HG02938 (cell line): ENCODE data around the gene TMEM37.

Source experiments
- ATAC-seq: cut with Tn5 transposase; IDR thresholded peaks from one replicate; pipeline ENCODE4 v1.9.1; 2021; ENCODE audit warnings: mild to moderate bottlenecking, moderate library complexity; ENCODE audit not compliant: unreplicated experiment

The TMEM37 gene

DNA sequence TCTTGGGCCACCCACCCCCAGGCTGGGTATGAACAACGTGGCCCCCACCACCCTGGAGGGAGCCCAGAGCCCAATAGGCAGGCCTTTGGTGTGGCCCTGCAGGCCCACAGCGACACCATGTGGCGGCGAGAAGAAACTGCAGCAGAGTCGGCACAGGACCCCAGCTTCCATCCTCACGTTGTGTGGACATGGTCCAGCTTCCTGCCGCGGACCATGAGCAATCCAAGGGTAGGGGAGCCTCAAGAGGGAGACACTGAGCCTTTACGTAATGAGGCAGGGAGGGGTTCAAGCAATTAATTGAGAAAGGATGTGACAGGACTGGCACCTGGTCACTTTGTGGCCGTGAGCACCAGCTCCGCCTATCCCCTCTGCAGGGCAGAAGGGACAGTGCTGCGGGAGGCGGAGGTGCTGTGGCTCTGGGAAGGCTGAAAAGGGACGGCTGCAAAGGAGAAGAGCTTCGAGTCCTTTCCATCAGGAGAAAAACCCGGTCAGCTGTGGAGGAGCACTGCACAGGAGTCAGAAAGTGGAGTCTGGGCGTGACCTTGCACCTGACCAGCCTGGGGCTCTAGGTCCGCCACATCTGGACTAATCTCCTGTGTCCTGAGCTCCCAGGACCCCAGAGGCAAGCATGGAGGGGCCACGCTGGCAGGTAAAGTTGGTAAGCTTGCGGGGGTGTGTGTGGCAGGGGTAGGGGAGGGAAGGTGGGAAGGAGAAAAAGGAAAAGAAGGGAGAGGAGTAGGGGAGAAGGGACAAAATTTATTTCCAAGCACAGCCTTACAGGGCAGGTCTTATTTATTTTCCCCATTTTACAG is 44.9 kb downstream of the TMEM37 start:
- ATAC-seq, result peak; percentile 70

DNA sequence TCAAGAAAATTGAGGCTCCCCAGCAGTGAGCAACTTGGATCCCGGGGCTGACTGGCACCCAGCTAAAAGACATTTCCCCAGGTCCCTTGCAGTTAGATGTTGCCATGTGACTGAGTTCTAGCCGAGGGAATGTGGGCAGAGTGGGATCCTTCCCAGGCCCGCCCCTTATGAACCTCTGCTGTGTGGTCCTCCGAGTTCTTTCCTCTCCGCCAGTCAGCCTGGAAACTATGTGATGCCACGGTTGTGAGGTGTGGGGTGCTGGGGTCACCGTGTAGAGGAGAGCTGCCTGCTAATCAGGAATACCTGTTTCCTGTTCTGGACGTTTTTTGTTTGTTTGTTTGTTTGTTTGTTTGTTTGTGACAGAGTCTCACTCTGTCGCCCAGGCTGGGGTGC is 45.5 kb downstream of the TMEM37 start:
- no peak for ATAC-seq

DNA sequence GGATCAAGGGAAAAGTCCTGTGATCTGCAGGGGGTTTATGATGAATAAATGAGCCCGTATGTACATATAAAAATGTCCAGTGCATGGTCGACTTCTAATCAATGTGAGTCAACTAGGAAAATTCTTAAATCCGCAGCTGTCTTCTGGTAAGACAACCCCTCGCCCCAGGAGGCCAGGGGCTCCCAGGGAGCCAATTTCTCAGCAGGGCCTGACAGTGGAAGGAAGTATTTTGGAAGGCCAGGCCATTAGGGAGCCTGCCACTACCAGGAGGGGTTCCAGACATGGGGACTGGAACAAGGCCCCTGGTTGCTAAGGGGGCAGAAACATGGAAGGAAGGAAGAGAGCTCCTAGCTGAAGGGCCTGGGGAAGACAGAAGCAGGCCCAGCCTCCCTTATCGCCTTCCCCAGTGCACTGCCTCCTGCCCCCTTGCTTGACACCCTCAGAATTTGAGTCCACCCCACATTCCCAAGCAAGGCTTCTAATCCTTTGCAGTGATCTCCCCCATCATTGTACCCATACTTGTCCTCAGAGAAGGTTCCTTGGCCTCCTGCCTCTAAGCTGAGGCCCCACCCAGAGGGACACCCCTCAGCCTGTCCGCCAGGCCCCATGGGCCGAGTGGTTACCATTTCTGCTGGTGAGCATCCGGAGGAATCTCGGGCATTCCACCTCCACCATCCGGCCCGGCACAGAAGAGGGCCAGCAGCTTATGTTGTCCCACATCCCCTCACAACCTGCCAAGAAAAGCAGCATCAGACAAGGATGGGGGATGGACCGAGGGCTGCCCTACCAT is 46.7 kb downstream of the TMEM37 start:
- no peak for ATAC-seq

DNA sequence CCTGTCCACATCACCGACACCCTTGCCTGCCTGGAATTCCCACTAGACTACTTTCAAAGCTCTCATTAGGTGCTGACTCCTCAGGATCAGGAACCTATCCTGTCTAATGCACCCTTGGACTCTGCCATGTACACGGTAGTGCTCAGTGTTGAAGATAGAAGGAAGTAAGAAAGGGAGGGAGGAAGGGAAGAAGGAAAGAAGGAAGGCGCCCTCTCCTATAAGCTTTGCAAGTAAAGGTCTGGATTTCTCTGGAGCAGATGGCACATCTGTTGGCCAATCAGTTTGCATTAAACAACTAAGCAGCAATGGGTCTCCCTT is 47.3 kb downstream of the TMEM37 start:
- no peak for ATAC-seq

DNA sequence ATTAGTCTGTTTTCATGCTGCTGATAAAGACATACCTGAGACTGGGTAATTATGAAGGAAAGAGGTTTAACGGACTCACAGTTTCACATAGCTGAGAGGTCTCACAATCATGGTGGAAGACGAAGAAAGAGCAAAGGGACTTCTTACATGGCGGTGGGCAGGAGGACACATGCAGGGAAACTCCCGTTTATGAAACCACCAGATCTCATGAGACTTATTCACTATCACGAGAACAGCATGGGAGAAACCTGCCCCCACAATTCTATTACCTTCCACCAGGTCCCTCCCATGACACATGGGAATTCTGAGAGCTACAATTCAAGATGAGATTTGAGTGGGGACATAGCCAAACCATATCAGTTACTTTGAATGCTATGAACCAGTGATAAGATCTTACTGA is 48.5 kb downstream of the TMEM37 start:
- ATAC-seq, result no peak

DNA sequence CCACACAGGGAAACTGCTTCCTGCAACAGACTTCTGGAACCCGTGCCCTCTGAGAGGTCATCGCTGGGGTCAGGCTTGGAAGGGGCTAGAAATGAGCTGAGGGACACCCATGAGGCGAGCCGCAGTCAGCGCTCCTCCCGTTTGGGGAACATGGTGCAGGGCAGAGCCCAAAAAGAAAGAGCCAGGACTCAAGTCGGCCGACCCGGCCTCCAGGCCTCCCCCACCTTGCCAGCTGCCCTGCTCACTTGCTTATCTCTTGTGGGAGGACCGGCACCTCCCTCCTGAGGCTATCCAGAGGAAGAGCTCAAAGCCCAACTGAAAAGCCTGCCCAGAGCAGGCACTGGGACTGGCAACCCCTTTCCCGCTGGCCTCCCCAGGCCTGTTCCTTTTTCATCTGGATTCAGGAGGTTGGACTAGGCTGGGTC is 49.1 kb downstream of the TMEM37 start:
- ATAC-seq, result no peak

DNA sequence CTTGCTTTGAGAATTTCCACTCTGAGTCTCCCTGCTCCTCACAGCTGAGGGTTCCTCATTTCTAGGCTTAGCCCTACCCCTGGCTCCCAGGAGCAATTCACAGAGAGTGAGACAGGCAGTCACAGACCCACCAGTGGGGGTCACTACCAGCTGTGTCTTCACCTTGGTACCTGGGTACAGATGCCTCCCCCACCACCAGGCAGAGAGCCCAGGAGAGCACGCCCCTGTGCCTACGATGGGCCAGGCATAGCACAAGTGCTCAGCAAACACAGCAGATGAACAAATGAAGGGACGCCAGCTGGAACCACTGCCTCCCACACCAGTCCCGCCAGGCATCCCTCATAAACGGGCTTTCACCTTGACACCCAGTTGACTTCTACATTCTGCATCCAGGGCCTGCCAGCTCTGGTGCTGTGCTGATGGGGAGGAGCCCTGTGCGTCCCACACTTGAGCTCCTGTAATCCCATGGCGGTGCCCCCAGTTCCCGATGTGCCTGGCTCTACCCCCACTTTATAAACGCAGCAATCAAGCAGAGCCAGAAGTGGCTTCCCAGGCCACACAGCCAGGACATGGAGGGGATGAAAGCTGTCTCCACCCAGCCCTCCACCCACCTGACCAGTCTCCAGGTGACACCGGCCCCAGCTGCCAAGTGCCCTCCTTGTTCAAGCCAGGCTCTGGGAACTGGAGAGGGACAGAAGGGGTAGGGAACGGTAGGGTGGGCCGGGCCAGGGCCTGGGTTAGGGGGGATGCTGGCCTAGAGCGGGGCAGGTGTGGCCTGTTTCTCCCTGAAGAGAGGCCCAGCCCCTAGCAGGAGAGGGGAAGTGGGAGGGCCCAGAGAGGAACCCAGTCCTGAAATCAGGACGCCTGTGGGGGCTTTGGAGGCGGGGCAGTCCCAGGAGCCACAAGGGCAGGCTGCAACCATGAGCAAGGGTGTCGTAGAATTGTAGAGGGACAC is 50.1 kb downstream of the TMEM37 start:
- ATAC-seq, result no peak

DNA sequence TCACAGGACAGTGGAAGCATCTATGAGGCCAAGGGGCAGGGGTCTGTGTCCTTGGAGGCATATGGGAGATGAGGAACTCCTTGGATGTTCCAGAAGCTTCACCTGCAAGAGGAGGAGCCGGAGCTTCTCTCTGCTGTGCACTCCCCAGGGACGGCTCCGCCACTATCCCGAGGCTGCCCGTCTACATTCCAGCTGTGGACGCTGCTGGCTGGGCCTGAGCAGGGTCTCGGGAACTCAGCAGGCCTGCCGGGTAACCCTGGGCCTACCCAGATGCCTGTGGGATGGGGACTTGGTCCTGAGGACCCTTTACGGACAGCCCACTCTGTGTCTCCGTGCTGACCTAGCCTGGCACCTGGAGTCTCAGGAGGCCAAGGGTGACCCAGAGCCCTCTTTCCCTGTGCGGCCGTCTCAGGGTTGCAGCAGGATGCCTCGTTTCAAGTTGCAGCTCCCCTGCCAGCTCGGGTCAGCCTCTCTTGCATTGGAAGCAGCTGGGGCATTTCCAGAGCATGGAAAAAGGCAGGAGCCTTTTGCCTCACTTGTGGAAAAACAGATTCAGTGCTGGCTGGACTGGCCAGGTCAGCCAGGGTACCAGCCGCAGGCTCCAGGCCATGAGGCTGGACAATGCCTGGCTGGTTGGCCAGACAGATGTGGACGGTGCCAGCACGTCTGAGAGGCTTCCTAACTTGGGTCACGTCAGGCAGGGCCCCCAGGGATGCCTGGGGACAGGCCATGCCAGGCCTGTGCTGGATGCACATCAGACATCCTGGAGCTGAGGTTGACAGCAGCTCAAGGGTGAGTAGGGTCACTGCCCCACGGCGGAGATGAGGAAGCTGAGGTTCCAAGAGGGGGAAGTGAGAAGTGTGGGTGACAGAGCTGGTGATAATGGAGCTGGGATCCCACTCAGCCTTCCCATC is 51.1 kb downstream of the TMEM37 start:
- ATAC-seq, result no peak

DNA sequence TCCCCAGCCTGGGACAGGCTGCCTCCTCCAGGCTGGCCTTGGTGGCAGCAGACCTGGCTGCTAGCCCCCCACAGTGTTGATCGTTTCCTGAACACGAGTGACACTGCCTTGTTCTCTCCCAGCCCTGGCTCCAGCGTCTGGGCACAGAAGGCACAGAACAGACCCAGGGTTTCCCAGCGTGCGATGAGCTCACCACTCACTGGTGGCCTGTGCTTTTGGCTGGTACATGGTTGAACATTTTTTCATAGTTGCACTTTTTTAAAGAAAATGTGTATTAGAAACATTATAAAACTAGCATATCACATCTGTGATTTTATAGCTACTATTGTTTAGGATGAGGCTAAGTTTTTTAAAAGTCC is 51.7 kb downstream of the TMEM37 start:
- ATAC-seq, result no peak

DNA sequence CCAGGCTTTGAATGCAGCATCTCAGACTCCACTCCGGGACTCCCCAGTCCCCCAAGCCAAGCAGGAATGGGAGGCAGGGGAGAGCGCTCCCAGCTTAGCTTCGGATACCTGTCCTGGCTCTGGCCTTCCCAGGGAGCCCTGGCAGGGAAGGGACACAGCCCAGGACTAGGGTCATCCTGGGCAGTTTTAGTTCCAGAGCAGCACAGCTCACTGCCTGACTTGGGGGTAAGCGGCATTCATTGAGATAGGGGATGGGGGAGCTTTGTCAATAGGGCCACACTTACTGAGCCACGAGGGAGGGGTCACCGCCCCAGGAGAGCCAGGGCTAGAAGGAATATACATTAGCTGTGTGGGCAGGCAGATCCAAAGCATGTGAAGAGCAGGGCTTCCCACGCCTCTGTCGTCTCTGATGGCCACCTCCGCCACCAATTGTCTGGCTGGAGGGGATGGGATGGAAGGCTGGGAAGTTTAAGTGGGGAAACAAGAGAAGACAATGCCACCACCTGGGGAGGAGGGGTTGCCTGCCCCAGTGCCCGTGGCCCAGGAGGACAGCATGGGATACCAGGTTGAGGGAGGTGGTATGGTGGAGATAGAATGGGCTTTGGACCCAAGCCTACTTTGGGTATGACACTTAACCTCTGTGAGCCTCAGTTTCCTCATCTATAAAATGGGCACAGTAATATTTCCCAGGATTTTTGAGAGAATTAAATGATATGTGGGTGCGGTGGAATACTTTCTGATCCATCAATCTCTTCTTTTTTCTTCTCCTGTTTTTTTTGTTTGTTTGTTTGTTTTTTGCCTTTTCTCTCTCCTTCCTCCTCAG is 52.5 kb downstream of the TMEM37 start:
- no peak for ATAC-seq

DNA sequence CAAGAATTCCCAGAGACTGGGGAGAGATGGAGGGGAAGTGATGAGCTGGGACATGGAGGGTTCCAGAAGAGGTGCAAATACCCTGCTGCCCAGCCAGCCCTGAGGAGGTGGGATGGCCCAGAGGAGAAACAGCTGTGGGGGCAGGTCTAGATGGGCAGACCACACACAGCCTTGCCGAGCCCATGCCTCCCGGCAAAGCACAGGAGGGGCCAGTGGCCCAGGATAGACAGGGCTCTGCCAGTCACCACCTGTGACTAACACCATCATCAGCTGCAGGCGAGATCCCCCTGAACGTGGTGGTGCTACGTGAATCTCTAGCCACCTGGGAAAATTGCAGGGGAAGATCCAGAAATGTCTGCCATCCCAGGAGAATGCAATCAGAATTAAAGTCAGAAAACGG is 53.2 kb downstream of the TMEM37 start:
- ATAC-seq, result no peak

DNA sequence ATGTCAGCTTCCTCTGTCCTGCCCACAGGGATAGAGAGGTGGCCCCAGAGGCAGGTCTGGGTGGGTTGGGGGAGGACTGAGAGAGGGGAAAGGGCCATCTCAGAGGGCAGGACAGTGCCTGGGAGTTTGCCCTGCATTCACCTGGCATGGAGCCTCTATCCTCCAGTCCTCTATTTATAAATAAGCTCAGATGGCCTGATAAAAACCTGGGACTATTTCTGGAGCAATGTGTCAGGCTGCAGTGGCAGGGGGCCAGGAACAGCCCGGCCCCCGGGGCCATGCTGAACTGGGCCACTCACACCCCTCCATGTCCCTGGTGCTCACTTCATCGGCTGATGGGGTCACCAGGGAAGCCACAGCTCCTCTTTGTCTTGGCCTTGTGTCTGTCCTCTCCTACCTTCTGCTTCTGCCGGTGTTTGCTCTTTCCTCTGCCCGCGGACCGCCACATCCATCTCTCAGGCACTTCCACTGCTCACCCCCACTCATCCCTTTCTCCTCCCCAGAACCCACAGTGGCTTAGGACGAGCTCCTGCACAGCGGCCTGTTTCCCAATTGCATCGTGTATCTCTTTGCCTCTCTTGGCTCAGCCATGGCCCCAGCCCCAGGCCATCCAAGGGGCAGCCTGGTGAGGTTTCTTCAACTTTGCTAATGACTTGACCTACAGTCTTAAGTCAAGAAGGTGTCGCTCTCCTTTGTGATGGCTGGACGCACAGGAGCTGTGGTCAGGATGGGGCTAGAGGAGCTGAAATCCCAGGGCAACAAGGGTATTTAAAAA is 53.9 kb downstream of the TMEM37 start:
- ATAC-seq, result no peak

DNA sequence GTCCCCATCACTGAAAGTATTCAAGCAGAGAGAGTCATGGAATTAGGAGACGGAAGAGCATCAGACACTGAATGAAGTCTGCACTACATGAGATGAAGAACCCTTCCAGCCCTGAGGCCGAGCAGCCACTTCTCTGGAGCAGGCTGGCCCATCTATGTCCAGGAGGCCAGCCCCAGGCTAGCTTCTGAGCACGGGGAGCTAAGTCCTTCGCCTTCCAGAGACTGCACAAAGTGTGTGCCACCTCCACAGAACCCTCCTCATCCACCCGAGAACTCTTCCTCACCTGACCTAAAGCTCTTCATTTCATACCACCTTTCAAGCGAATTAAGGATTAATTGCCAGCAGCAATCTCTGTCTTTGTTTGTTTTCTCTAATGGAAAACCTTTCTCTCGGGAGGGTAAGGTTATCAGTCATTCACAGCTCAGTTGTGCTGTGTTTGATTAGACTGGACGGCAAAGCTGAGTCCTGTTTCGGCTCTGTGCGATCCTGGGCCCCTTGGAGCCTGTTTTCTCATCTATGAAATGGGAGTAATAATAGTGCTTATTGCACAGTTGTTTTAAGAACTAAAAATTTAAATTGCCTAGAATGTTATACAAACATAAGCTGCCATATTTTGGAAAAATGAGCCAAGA is 54.7 kb downstream of the TMEM37 start:
- ATAC-seq, result no peak

DNA sequence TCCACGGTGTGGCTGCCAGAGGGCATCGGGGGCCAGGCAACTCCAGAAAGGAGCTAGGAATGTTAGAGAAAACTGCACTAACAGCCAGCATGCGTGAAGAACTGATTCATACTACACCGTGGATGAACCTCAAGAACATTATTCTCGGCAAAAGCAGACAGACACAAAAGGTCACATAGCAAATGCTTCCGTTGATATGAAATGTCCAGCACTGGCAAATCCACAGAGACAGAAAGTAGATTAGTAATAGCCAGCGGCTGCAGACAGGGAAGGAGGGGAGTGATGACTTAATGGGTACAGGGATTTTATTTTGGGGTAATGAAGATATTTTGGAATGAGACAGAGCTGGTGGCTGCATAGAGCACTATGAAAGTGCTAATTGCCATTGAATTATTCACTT is 55.2 kb downstream of the TMEM37 start:
- ATAC-seq, result no peak

DNA sequence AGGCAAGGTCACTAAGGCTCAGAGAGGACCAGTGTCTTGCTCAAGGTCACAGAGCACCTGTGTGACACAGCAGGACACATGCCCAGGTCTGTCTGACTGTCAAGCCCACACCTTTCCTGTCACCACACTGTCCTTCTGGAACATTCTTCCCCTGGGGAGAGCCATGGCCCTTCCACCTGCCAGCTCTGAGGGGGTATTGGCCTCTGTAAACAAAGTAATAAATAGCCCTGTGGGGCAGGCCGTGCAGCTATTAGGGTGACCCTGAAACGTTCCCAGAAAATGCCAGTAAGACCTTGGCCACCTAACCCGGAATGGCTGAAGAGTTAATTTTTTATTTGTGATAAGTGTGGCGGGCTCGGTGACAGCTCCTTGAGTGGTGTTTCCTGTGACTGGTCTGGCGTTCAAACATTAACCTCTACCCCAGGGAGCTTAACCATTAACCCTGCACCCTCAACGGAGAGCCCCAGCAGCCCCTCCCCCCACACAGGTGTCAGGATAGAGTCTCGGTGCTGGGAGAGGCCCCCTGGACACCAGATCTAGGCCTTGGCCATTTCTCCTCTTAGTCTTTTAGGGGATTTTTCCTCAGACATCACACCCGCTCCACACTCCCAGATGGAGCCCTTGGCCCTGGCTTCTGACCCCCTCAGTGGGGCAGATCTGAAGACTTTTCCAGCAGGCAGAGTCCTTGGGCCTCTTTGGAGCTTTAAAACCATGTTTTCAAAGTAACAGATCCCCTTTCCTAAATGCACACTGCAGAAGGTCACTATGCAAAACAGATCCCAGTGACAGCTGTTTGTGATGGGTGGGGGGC is 56.0 kb downstream of the TMEM37 start:
- ATAC-seq, result peak; percentile 89
